Measurements from ENCODE around the gene RHOT2. TPM values are rescaled to one million over a fixed set of nuclear protein-coding genes. Genes with fewer than 3 reads are reported as not detected.

Gene RHOT2
- total and polyA plus RNA-seq, 2 of the 8 experiments (the other 6 are each of a cell fraction or from before 2014, with no cell fraction given) = 149 to 194 TPM

DNA sequence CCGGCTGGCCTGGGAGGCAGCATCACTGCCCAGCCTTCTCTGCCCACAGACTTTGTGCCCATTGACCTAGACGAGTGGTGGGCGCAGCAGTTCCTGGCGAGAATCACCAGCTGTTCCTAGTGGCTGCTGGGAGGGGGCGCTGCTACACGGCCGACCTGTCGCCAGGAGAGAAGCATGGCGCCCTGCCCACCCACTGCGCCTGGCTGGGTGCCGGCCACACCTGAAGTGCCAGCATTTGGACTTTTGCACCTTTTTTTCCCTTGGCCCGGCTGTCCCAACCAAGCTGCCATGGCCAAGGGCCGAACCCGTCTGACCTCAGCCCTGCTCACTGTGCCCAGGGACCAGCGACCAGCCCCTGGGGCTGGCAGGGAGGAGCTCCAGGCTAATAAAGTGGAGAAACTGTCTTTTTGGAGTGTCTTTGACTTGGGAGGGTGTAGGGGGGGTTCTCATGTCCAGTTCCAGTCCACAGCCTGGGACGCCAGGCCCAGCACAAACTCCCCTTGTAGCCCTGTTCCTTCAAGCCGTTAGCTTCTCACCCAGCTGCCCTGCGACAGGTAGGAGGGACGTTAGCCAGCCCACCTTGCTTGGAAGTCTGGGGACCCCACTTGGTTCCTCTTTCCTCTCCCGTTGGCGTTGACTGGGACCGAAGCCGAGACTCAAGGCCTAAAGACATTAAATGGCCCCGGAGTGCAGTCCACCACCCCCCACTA lies 19.7 kb upstream of the RHOT2 start:
- Histone ChIP-seq H3K18ac (ENCODE audit: extremely low read depth, low read length) (peak overlapping the region; percentile 32), H3K9ac (replicated peaks in 1 of 4; ENCODE audit: extremely low read depth in 1 of 4, low read depth in 3 of 4, low read length in 3 of 4) (peak overlapping the region; percentile 14 to 54 (median 30); a peak in 3 of 7 replicates), H3K79me1 (ENCODE audit: low read depth, low read length) (no peaks in the 10 kb centered on the region; the same call in 1 of the 2 replicates), H2BK20ac (ENCODE audit: low read length) (no peak overlapping the region), H3K23ac (ENCODE audit: insufficient read length) (no peak overlapping the region), H3K79me2 (ENCODE audit: control insufficient read depth in 1 of 2, insufficient read depth in 2 of 2, low read length in 2 of 2) (peaks cover 0 to 1% of the 10 kb centered on the region in 2 experiments; a peak in 1 of 4 replicates), H3K23me2 (ENCODE audit: low read depth, low read length) (peaks cover 7% of the 10 kb centered on the region), H4K8ac (ENCODE audit: extremely low read depth, insufficient read depth, low read length) (peak overlapping the region; percentile 82), H3K4me3 (ENCODE audit: extremely low read depth in 1 of 4, insufficient read depth in 2 of 4, low read depth in 3 of 4, low read length in 4 of 4) (peak overlapping the region; percentile 59 to 76 (median 68)), H3K27me3 (replicated peaks in 1 of 4; ENCODE audit: control insufficient read depth in 3 of 4, extremely low read depth in 1 of 4, insufficient read depth in 3 of 4, low read length in 3 of 4) (no peaks in the 10 kb centered on the region), H4K20me1 (replicated peaks in 1 of 2; ENCODE audit: control insufficient read depth in 1 of 2, insufficient read depth in 2 of 2, low read length in 2 of 2) (peaks cover 0 to 7% of the 10 kb centered on the region in 2 experiments), H4K5ac (ENCODE audit: insufficient read length, low read depth, low read length) (no peak overlapping the region), H2BK12ac (ENCODE audit: low read depth, low read length) (peak overlapping the region; percentile 50; the same call in 1 of the 2 replicates), H3K4ac (replicated peaks; ENCODE audit: insufficient read length, low read depth, low read length) (no peak overlapping the region), H4K91ac (replicated peaks; ENCODE audit: insufficient read length, low read length) (peak overlapping the region; percentile 6), H2AK5ac (ENCODE audit: low read depth, low read length) (no peak overlapping the region), H3K14ac (ENCODE audit: insufficient read length) (no peak overlapping the region), H3K27ac (ENCODE audit: low read depth, low read length) (0 out of 2 replicates have a peak overlapping the region, but pooled peaks have one; percentile 35), H3K4me1 (replicated peaks in 1 of 4; ENCODE audit: control insufficient read depth in 3 of 4, insufficient read depth in 4 of 4, low read length in 3 of 4) (peaks cover 0 to 4% (median 1%) of the 10 kb centered on the region in 4 experiments; a peak in 5 of 7 replicates), H2BK120ac (replicated peaks; ENCODE audit: low read depth, low read length) (no peak overlapping the region), H2BK5ac (ENCODE audit: low read depth, low read length) (no peak overlapping the region; the same call in none of the 2 replicates), H3K56ac (replicated peaks; ENCODE audit: insufficient read length, low read depth, low read length) (peak overlapping the region; percentile 77), H3K36me3 (ENCODE audit: control insufficient read depth in 2 of 4, insufficient read depth in 4 of 4, low read length in 3 of 4) (peaks cover 0 to 6% (median 0%) of the 10 kb centered on the region in 4 experiments; a peak in 1 of 8 replicates), H2AFZ (ENCODE audit: low read length) (no peak overlapping the region), H3K4me2 (ENCODE audit: insufficient read depth in 1 of 2, low read depth in 2 of 2, low read length in 2 of 2) (peak overlapping the region; percentile 67 to 86), H3K9me3 (ENCODE audit: insufficient read depth in 2 of 2, low read depth in 1 of 2, low read length in 1 of 2) (no peaks in the 10 kb centered on the region), H2BK15ac (ENCODE audit: low read length) (no peak overlapping the region)
- ChIA-PET CTCF (ENCODE audit: partially characterized antibody) (interaction anchor here (0.7 to 7.9 kb wide), 25 partner anchors 9 to 639 kb away, joined by 3 to 104 read pairs (median 5); partner anchors contain the start of genes JMJD8, METTL26, NHLRC4 and RHBDL1), POLR2A (ENCODE audit: partially characterized antibody) (interaction anchor here (0.8 to 2.9 kb wide), 17 partner anchors 10 to 277 kb away, joined by 3 to 14 read pairs (median 4); partner anchors contain the start of genes JMJD8, METTL26, MRPL28 and RHBDL1)
- WGBS, 2 experiments (ENCODE audit: extremely low coverage in 1 of 2, insufficient coverage in 1 of 2, insufficient read length in 1 of 2, insufficient replicate concordance in 2 of 2, low coverage in 1 of 2, low lambda C conversion rate in 2 of 2, missing lambda C conversion rate in 1 of 2) = 47% methylated on average over 19 of the region's 24 CpGs; no CpG with 5 or more reads in 1 of the 2 experiments
- DNase-seq (ENCODE audit: low read depth in 1 of 2, low spot score in 2 of 2) = peak in 1 of 2 experiments; percentile 77
- no peak for FAIRE-seq
- TF ChIP-seq YY1 (IDR thresholded peaks at IDR 0.05; ENCODE audit: low read depth, low read length) = peak; percentile 84
- TF ChIP-seq SIN3A (conservative IDR thresholded peaks at IDR 0.05 in 1 of 2, IDR thresholded peaks at IDR 0.05 in 1 of 2; ENCODE audit: low read depth in 1 of 2, low read length in 2 of 2) = 0 out of 4 replicates have a peak, but pooled peaks of 1 of the 2 experiments have one; percentile 62
- TF ChIP-seq RAD21 (IDR thresholded peaks at IDR 0.05 in 1 of 2, conservative IDR thresholded peaks at IDR 0.05 in 1 of 2; ENCODE audit: low read depth in 2 of 2, low read length in 2 of 2) = peak; percentile 37 to 52
- no peak for TF ChIP-seq SAP30 (IDR thresholded peaks at IDR 0.05; ENCODE audit: insufficient read depth, insufficient replicate concordance, low read length)
- no peak for TF ChIP-seq RXRA (IDR thresholded peaks at IDR 0.05; ENCODE audit: insufficient read depth, low read depth, low read length)
- TF ChIP-seq GABPA (IDR thresholded peaks at IDR 0.05; ENCODE audit: borderline replicate concordance, insufficient read depth, low read length) = 0 out of 2 replicates have a peak, but pooled peaks have one; percentile 74
- no peak for TF ChIP-seq BCL11A (IDR thresholded peaks at IDR 0.05; ENCODE audit: low read depth in 2 of 2, low read length in 2 of 2)
- TF ChIP-seq SRF (IDR thresholded peaks at IDR 0.05; ENCODE audit: low read depth, low read length) = no peak
- TF ChIP-seq, protein P1, sequence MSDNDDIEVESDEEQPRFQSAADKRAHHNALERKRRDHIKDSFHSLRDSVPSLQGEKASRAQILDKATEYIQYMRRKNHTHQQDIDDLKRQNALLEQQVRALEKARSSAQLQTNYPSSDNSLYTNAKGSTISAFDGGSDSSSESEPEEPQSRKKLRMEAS (IDR thresholded peaks at IDR 0.05) = peak; percentile 66
- TF ChIP-seq KDM5A (IDR thresholded peaks at IDR 0.05; ENCODE audit: low read length) = no peak

All from H1 (cell line).